Measurements from ENCODE around the gene MGAT4C. TPM values are rescaled to one million over a fixed set of nuclear protein-coding genes. Genes with fewer than 3 reads are reported as not detected.

Gene MGAT4C
- total and polyA plus RNA-seq, 2 experiments from 2014 or later = 4.5 to 4.7 TPM

GRCh38 chr12:86193931-86194330, 62.3 kb downstream of the MGAT4C start (continued):
- TF ChIP-seq JUNB (IDR thresholded peaks at IDR 0.05; ENCODE audit: unreplicated experiment) = no peak
- TF ChIP-seq ZNF114 (CRISPR knock-in tag; IDR thresholded peaks at IDR 0.05) = no peak
- TF ChIP-seq EZH2 (IDR thresholded peaks at IDR 0.05; ENCODE audit: low read depth, unreplicated experiment) = no peak
- TF ChIP-seq CTCF (conservative IDR thresholded peaks at IDR 0.05; ENCODE audit: low read depth in 2 of 2) = no peak
- TF ChIP-seq ETS1 (IDR thresholded peaks at IDR 0.05) = no peak
- TF ChIP-seq POLR2AphosphoS5 (IDR thresholded peaks at IDR 0.05; ENCODE audit: low read depth) = no peak
- no peak for TF ChIP-seq STAT1 (IDR thresholded peaks at IDR 0.05; ENCODE audit: unreplicated experiment)
- TF ChIP-seq CREB1 (CRISPR knock-in tag; IDR thresholded peaks at IDR 0.05; ENCODE audit: low read depth) = no peak
- TF ChIP-seq EZH2phosphoT487 (IDR thresholded peaks at IDR 0.05; ENCODE audit: unreplicated experiment) = no peak
- no peak for TF ChIP-seq NANOG (IDR thresholded peaks at IDR 0.05; ENCODE audit: borderline replicate concordance)

- Mint-ChIP-seq H3K36me3 (ENCODE audit: low read depth) (no peaks in the 10 kb centered on the region), H3K4me1 (peaks cover 10% of the 10 kb centered on the region; the same call in 2 of the 3 replicates), H3K4me3 (no peak overlapping the region), H3K27ac (no peak overlapping the region), H3K27me3 (ENCODE audit: insufficient read depth, low read depth, poor library complexity) (no peaks in the 10 kb centered on the region), H3K9me3 (no peaks in the 10 kb centered on the region)
- Histone ChIP-seq H3K36me3 (ENCODE audit: insufficient read depth) (no peaks in the 10 kb centered on the region), H3K4me2 (no peak overlapping the region), H3K9me2 (ENCODE audit: insufficient read depth) (no peaks in the 10 kb centered on the region), H4K20me1 (replicated peaks; ENCODE audit: insufficient read depth) (no peaks in the 10 kb centered on the region), H3K27me3 (ENCODE audit: insufficient read depth) (no peaks in the 10 kb centered on the region), H3K79me2 (replicated peaks; ENCODE audit: insufficient read depth) (no peaks in the 10 kb centered on the region), H3F3A (replicated peaks; ENCODE audit: low read depth) (no peaks in the 10 kb centered on the region), H3K27ac (ENCODE audit: low read depth) (no peak overlapping the region), H3K4me3 (no peak overlapping the region), H2AFZ (no peak overlapping the region), H3K4me1 (ENCODE audit: insufficient read depth) (no peaks in the 10 kb centered on the region; the same call in 1 of the 2 replicates)
- no peak for ATAC-seq
- no peak for DNase-seq (ENCODE audit: low spot score)
- TF ChIP-seq CREB1 (CRISPR knock-in tag; IDR thresholded peaks at IDR 0.05; ENCODE audit: low read depth) = no peak
- no peak for TF ChIP-seq NANOG (IDR thresholded peaks at IDR 0.05; ENCODE audit: borderline replicate concordance)
- TF ChIP-seq ZNF331 (CRISPR knock-in tag; IDR thresholded peaks at IDR 0.05; ENCODE audit: low read depth) = no peak
- no peak for TF ChIP-seq POLR2AphosphoS5 (IDR thresholded peaks at IDR 0.05; ENCODE audit: low read depth)
- TF ChIP-seq ZNF114 (CRISPR knock-in tag; IDR thresholded peaks at IDR 0.05) = no peak
- TF ChIP-seq REST (IDR thresholded peaks at IDR 0.05; ENCODE audit: unreplicated experiment) = no peak
- TF ChIP-seq STAT1 (IDR thresholded peaks at IDR 0.05; ENCODE audit: unreplicated experiment) = no peak
- TF ChIP-seq ETS1 (IDR thresholded peaks at IDR 0.05) = no peak
- no peak for TF ChIP-seq EZH2phosphoT487 (IDR thresholded peaks at IDR 0.05; ENCODE audit: unreplicated experiment)
- TF ChIP-seq EZH2 (IDR thresholded peaks at IDR 0.05; ENCODE audit: low read depth, unreplicated experiment) = no peak
- TF ChIP-seq JUNB (IDR thresholded peaks at IDR 0.05; ENCODE audit: unreplicated experiment) = no peak
Measured at GRCh38 chr12:86188226-86188625, 68.0 kb downstream of the MGAT4C start.

Data from GM23338 (cell line).